Erythroblast (primary cell): ENCODE results near the gene HEXIM1.

Source experiments
- DNase-seq, 2 experiments: peaks; one replicate each; lab custom pipeline; 2025; lab: John Stamatoyannopoulos, UW
- GATA1 ChIP-seq: IDR thresholded peaks from 2 replicates; pipeline ENCODE4 v1.6.1; 2011; ENCODE audit warnings: low read depth, mild to moderate bottlenecking, control low read depth, low read length, moderate library complexity
- POLR2A ChIP-seq: IDR thresholded peaks from 2 replicates; pipeline ENCODE4 v1.6.1; 2011; ENCODE audit warnings: mild to moderate bottlenecking, low read length

Gene HEXIM1

GRCh38 chr17:45130681-45131615, 17.3 kb upstream of the HEXIM1 start:
- no peak for TF ChIP-seq GATA1
- TF ChIP-seq POLR2A: no peak
- no peak for DNase-seq

- DNase-seq: peak; percentile 55 to 65
Observed at GRCh38 chr17:45131616-45132319, 16.5 kb upstream of the HEXIM1 start.

GRCh38 chr17:45132320-45132571, 16.0 kb upstream of the HEXIM1 start, which contains the start of gene PLCD3:
TSS of gene PLCD3 (minus strand) at chr17:45132515. CDS start at chr17:45132410, 105 bp downstream.
- no peak for TF ChIP-seq GATA1
- TF ChIP-seq POLR2A: no peak
- DNase-seq: no peak

More at GRCh38 chr17:45131616-45132319, 16.5 kb upstream of the HEXIM1 start:
- TF ChIP-seq POLR2A (no peak), GATA1 (no peak)

GRCh38 chr17:45132572-45133463, 15.5 kb upstream of the HEXIM1 start:
- no peak for TF ChIP-seq GATA1
- DNase-seq: peak; percentile 79 to 87

- TF ChIP-seq GATA1: no peak
- TF ChIP-seq POLR2A: peak; percentile 64
- peak; percentile 97 to 98 for DNase-seq
Observed at GRCh38 chr17:45135192-45135977, 12.9 kb upstream of the HEXIM1 start, which contains the start of gene ACBD4. TSS of gene ACBD4 (plus strand) at chr17:45135687. CDS start at chr17:45136145, 458 bp downstream.

- TF ChIP-seq GATA1: no peak
- TF ChIP-seq POLR2A: no peak
- no peak for DNase-seq
Observed at GRCh38 chr17:45135978-45136791, 12.1 kb upstream of the HEXIM1 start.

GRCh38 chr17:45136846-45137560, 11.3 kb upstream of the HEXIM1 start:
- no peak for DNase-seq
- TF ChIP-seq POLR2A (no peak), GATA1 (no peak)

GRCh38 chr17:45137561-45138305, 10.5 kb upstream of the HEXIM1 start:
- DNase-seq: no peak

GRCh38 chr17:45138911-45139532, 9.3 kb upstream of the HEXIM1 start:
- TF ChIP-seq GATA1 (no peak), POLR2A (no peak)
- no peak for DNase-seq

More at GRCh38 chr17:45137561-45138305, 10.5 kb upstream of the HEXIM1 start:
- no peak for TF ChIP-seq POLR2A
- TF ChIP-seq GATA1: no peak

- DNase-seq: no peak
- TF ChIP-seq POLR2A: no peak
Observed at GRCh38 chr17:45139533-45139920, 8.7 kb upstream of the HEXIM1 start.
